NT2/D1 (cell line): ENCODE data around the gene SH3BP4.

Experiments
- DNase-seq: peaks from one replicate; pipeline ENCODE4 v3.0.0-alpha.2; 2011; ENCODE audit warnings: low read depth, low spot score
- H3K27me3 ChIP-seq: 2 replicates; pipeline ENCODE4 v1.6.0; 2011; ENCODE audit warnings: mild to moderate bottlenecking; ENCODE audit not compliant: insufficient read length, insufficient read depth
- H3K36me3 ChIP-seq: 2 replicates; pipeline ENCODE4 v1.6.1; 2011; ENCODE audit warnings: mild to moderate bottlenecking, low read length, mixed read lengths; ENCODE audit not compliant: insufficient read depth, insufficient read length
- H3K4me1 ChIP-seq: 2 replicates; pipeline ENCODE4 v1.5.1; 2011; ENCODE audit not compliant: insufficient read depth, insufficient read length
- H3K4me3 ChIP-seq: 2 replicates; pipeline ENCODE4 v1.5.1; 2011; ENCODE audit warnings: low read depth; ENCODE audit not compliant: insufficient read length
- H3K9ac ChIP-seq: 2 replicates; pipeline ENCODE4 v1.6.0; 2011; ENCODE audit warnings: low read depth; ENCODE audit not compliant: insufficient read length
- H3K9me3 ChIP-seq: 2 replicates; pipeline ENCODE4 v1.5.1; 2011; ENCODE audit warnings: mild to moderate bottlenecking, low read length; ENCODE audit not compliant: insufficient read depth
- SUZ12 ChIP-seq: IDR thresholded peaks from 2 replicates; pipeline ENCODE4 v1.6.1; 2011; ENCODE audit not compliant: insufficient read length, insufficient read depth; ENCODE audit errors: extremely low read depth
- YY1 ChIP-seq: IDR thresholded peaks from 2 replicates; pipeline ENCODE4 v1.6.1; 2011; ENCODE audit not compliant: insufficient read length, insufficient read depth
- ZNF274 ChIP-seq: IDR thresholded peaks from 2 replicates; pipeline ENCODE4 v1.6.1; 2011; ENCODE audit warnings: mild to moderate bottlenecking, low read depth, low read length

The SH3BP4 gene

GRCh38 chr2:234998404-234999211 is 46.8 kb downstream of the SH3BP4 start:
- Histone ChIP-seq H3K9me3 (no peaks in the 10 kb centered on the region), H3K36me3 (peaks cover 77% of the 10 kb centered on the region), H3K9ac (peak overlapping the region; percentile 21), H3K27me3 (no peaks in the 10 kb centered on the region), H3K4me3 (no peak overlapping the region), H3K4me1 (peaks cover 38% of the 10 kb centered on the region)
- no peak for DNase-seq
- TF ChIP-seq SUZ12 (no peak), ZNF274 (no peak), YY1 (no peak)

- no peak for DNase-seq
- H3K36me3 ChIP-seq = peaks cover 85% of the 10 kb centered on the region
- H3K9me3 ChIP-seq = no peaks in the 10 kb centered on the region
- TF ChIP-seq ZNF274 (no peak), YY1 (no peak)
- H3K4me3 ChIP-seq = no peak overlapping the region
- H3K9ac ChIP-seq = no peak overlapping the region
- H3K4me1 ChIP-seq = peaks cover 32% of the 10 kb centered on the region
- H3K27me3 ChIP-seq = no peaks in the 10 kb centered on the region
Measured at GRCh38 chr2:234999740-235000425, 48.1 kb downstream of the SH3BP4 start.

GRCh38 chr2:235000426-235001236 is 48.8 kb downstream of the SH3BP4 start:
- peaks cover 32% of the 10 kb centered on the region for H3K4me1 ChIP-seq
- no peaks in the 10 kb centered on the region for H3K27me3 ChIP-seq
- DNase-seq = no peak
- TF ChIP-seq YY1 (no peak), SUZ12 (no peak), ZNF274 (no peak)
- H3K36me3 ChIP-seq = peaks cover 85% of the 10 kb centered on the region
- H3K9me3 ChIP-seq = no peaks in the 10 kb centered on the region
- H3K4me3 ChIP-seq = no peak overlapping the region
- no peak overlapping the region for H3K9ac ChIP-seq

- Histone ChIP-seq H3K4me3 (no peak overlapping the region), H3K36me3 (peaks cover 93% of the 10 kb centered on the region), H3K9me3 (no peaks in the 10 kb centered on the region), H3K4me1 (peaks cover 39% of the 10 kb centered on the region), H3K27me3 (no peaks in the 10 kb centered on the region), H3K9ac (no peak overlapping the region)
- no peak for DNase-seq
- TF ChIP-seq YY1 (no peak), ZNF274 (no peak), SUZ12 (no peak)
Measured at GRCh38 chr2:235001237-235002133, 49.7 kb downstream of the SH3BP4 start.

- Histone ChIP-seq H3K9me3 (no peaks in the 10 kb centered on the region), H3K9ac (no peak overlapping the region), H3K36me3 (peaks cover 97% of the 10 kb centered on the region), H3K4me1 (peaks cover 33% of the 10 kb centered on the region), H3K4me3 (no peak overlapping the region), H3K27me3 (no peaks in the 10 kb centered on the region)
- DNase-seq = no peak
- TF ChIP-seq ZNF274 = no peak
- no peak for TF ChIP-seq YY1
- no peak for TF ChIP-seq SUZ12
Measured at GRCh38 chr2:235002198-235003095, 50.6 kb downstream of the SH3BP4 start.

GRCh38 chr2:235003096-235003775 is 51.4 kb downstream of the SH3BP4 start:
- no peak overlapping the region for H3K4me3 ChIP-seq
- H3K4me1 ChIP-seq = peaks cover 31% of the 10 kb centered on the region
- no peak overlapping the region for H3K9ac ChIP-seq
- H3K9me3 ChIP-seq = no peaks in the 10 kb centered on the region
- H3K27me3 ChIP-seq = no peaks in the 10 kb centered on the region
- H3K36me3 ChIP-seq = peaks cover 99% of the 10 kb centered on the region
- TF ChIP-seq ZNF274 (no peak), YY1 (no peak), SUZ12 (no peak)
- DNase-seq = no peak
